SK-N-SH treated with all-trans-retinoic acid at 6 μM for 48 hours (cell line): ENCODE results near the gene KLK8.

Experiments
- ATAC-seq: fragments of 200-7000 bp; cut with Tn5 transposase; 3 replicates; pipeline ENCODE4 v1.9.1; 2020; ENCODE audit warnings: mild to moderate bottlenecking, moderate library complexity
- ARNTL ChIP-seq: fragments of 450-650 bp; formaldehyde crosslinking; IDR thresholded peaks from 2 replicates; pipeline ENCODE4 v1.5.0; 2020; ENCODE audit warnings: low read depth, mild to moderate bottlenecking, moderate library complexity, borderline replicate concordance
- BACH2 ChIP-seq: fragments of 250-450 bp; sonication (Bioruptor Pico); IDR thresholded peaks from 2 replicates; pipeline ENCODE4 v1.9.0; 2021; ENCODE audit warnings: mild to moderate bottlenecking, borderline replicate concordance
- CSDC2 ChIP-seq: fragments of 250-450 bp; sonication (Bioruptor Pico); IDR thresholded peaks from 2 replicates; pipeline ENCODE4 v1.5.0; 2020; ENCODE audit warnings: mild to moderate bottlenecking, moderate library complexity
- ESRRG ChIP-seq: fragments of 250-450 bp; sonication (Bioruptor Pico); IDR thresholded peaks from 2 replicates; pipeline ENCODE4 v1.6.1; 2021; ENCODE audit warnings: mild to moderate bottlenecking
- GLIS3 ChIP-seq: fragments of 250-450 bp; sonication (Bioruptor Pico); IDR thresholded peaks from 2 replicates; pipeline ENCODE4 v1.5.0; 2020; ENCODE audit warnings: mild to moderate bottlenecking, moderate library complexity
- ISL1 ChIP-seq: fragments of 250-450 bp; sonication (Bioruptor Pico); IDR thresholded peaks from 2 replicates; pipeline ENCODE4 v2.1.2; 2022; ENCODE audit warnings: mild to moderate bottlenecking, moderate library complexity
- OSR1 ChIP-seq: fragments of 250-450 bp; sonication (Bioruptor Pico); IDR thresholded peaks from 2 replicates; pipeline ENCODE4 v1.8.0; 2022; ENCODE audit warnings: moderate library complexity, mild to moderate bottlenecking, inconsistent platforms
- PPARA ChIP-seq: fragments of 250-450 bp; sonication (Bioruptor Pico); IDR thresholded peaks from 2 replicates; pipeline ENCODE4 v1.5.0; 2020; ENCODE audit warnings: mild to moderate bottlenecking, borderline replicate concordance
- RARB ChIP-seq: fragments of 250-450 bp; sonication (Bioruptor Pico); IDR thresholded peaks from 2 replicates; pipeline ENCODE4 v1.8.0; 2021; ENCODE audit warnings: mild to moderate bottlenecking, moderate library complexity
- SNAI2 ChIP-seq: fragments of 250-450 bp; sonication (Bioruptor Pico); IDR thresholded peaks from 2 replicates; pipeline ENCODE4 v1.5.0; 2020; ENCODE audit warnings: mild to moderate bottlenecking, moderate library complexity
- TCF4 ChIP-seq: fragments of 250-450 bp; sonication (Bioruptor Pico); IDR thresholded peaks from 2 replicates; pipeline ENCODE4 v1.8.0; 2021; ENCODE audit warnings: mild to moderate bottlenecking, moderate library complexity, borderline replicate concordance
- TOX ChIP-seq: fragments of 250-450 bp; sonication (Bioruptor Pico); IDR thresholded peaks from 2 replicates; pipeline ENCODE4 v1.8.0; 2021; ENCODE audit warnings: mild to moderate bottlenecking, moderate library complexity, borderline replicate concordance
- ZC3H10 ChIP-seq: fragments of 250-450 bp; sonication (Bioruptor Pico); IDR thresholded peaks from 2 replicates; pipeline ENCODE4 v1.5.1; 2021; ENCODE audit warnings: mild to moderate bottlenecking, moderate library complexity
- ZFP3 ChIP-seq: fragments of 250-450 bp; sonication (Bioruptor Pico); IDR thresholded peaks from 2 replicates; pipeline ENCODE4 v1.5.0; 2020; ENCODE audit warnings: mild to moderate bottlenecking, moderate library complexity
- ZFP30 ChIP-seq: fragments of 450-650 bp; formaldehyde crosslinking; IDR thresholded peaks from 2 replicates; pipeline ENCODE4 v1.5.0; 2022; ENCODE audit warnings: mild to moderate bottlenecking, moderate library complexity
- ZNF565 ChIP-seq: fragments of 450-650 bp; formaldehyde crosslinking; conservative IDR thresholded peaks from 2 replicates; pipeline ENCODE4 v1.5.0; 2020; ENCODE audit warnings: low read depth, mild to moderate bottlenecking, moderate library complexity
- ZNF70 ChIP-seq: fragments of 450-650 bp; formaldehyde crosslinking; IDR thresholded peaks from 2 replicates; pipeline ENCODE4 v1.5.0; 2020; ENCODE audit warnings: mild to moderate bottlenecking, moderate library complexity
- ZNF8 ChIP-seq: fragments of 450-650 bp; formaldehyde crosslinking; IDR thresholded peaks from 2 replicates; pipeline ENCODE4 v1.5.0; 2020; ENCODE audit warnings: mild to moderate bottlenecking, moderate library complexity
- TF ChIP-seq, protein P1 (sequence below): fragments of 250-450 bp; sonication (Bioruptor Pico); IDR thresholded peaks from 2 replicates; pipeline ENCODE4 v1.5.1; 2021; ENCODE audit warnings: mild to moderate bottlenecking, moderate library complexity
- TF ChIP-seq, protein P2 (sequence below): fragments of 250-450 bp; sonication (Bioruptor Pico); IDR thresholded peaks from 2 replicates; pipeline ENCODE4 v1.5.1; 2020; ENCODE audit warnings: low read depth, mild to moderate bottlenecking, moderate library complexity
- TF ChIP-seq, protein P3 (sequence below): fragments of 250-450 bp; sonication (Bioruptor Pico); IDR thresholded peaks from 2 replicates; pipeline ENCODE4 v1.8.0; 2021; ENCODE audit warnings: low read depth, mild to moderate bottlenecking, moderate library complexity, borderline replicate concordance
- TF ChIP-seq, protein P4 (sequence below): fragments of 250-450 bp; sonication (Bioruptor Pico); IDR thresholded peaks from 2 replicates; pipeline ENCODE4 v1.8.0; 2020; ENCODE audit warnings: mild to moderate bottlenecking, moderate library complexity, borderline replicate concordance

Gene KLK8

DNA sequence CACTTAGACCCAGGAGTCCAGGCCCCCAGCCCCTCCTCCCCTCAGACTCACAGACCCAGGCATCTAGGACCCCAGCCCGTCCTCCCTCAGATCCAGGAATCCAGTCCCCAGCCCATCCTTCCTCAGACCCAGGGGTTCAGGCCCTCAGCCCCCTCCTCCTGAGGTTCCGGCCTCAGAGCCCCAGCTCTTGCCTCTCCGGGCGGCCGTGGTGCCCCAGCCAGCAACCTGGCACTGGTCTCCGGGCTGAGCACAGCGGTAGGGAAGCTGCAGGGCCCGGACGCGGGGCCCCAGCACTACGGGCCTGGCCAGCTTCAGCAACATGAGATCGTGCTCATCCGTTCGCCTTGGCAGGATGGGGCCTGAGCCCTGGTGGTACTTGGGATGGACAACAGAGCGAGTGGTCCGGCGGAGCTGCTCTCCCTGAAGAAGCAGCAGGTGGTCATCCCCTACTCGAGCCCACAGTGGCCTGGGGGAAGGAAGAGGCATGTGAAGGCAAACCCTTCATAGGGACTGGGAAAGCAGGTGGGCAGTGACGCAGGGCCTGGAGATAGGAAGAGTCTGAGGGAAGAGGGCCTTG lies 14.4 kb upstream of the KLK8 start:
- no peak for ATAC-seq
- TF ChIP-seq ZNF565 (CRISPR knock-in tag) (no peak), PPARA (no peak), ZNF8 (CRISPR knock-in tag) (no peak), BACH2 (CRISPR knock-in tag) (no peak), ZC3H10 (CRISPR knock-in tag) (no peak), RARB (CRISPR knock-in tag) (no peak), ZFP30 (no peak), OSR1 (CRISPR knock-in tag) (no peak), ZNF70 (CRISPR knock-in tag) (no peak), ESRRG (no peak), SNAI2 (CRISPR knock-in tag) (no peak), ARNTL (no peak), TCF4 (CRISPR knock-in tag) (no peak), GLIS3 (CRISPR knock-in tag) (no peak), ISL1 (CRISPR knock-in tag) (no peak)
- TF ChIP-seq, protein P1, sequence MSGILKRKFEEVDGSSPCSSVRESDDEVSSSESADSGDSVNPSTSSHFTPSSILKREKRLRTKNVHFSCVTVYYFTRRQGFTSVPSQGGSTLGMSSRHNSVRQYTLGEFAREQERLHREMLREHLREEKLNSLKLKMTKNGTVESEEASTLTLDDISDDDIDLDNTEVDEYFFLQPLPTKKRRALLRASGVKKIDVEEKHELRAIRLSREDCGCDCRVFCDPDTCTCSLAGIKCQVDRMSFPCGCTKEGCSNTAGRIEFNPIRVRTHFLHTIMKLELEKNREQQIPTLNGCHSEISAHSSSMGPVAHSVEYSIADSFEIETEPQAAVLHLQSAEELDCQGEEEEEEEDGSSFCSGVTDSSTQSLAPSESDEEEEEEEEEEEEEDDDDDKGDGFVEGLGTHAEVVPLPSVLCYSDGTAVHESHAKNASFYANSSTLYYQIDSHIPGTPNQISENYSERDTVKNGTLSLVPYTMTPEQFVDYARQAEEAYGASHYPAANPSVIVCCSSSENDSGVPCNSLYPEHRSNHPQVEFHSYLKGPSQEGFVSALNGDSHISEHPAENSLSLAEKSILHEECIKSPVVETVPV (CRISPR knock-in tag), result no peak

DNA sequence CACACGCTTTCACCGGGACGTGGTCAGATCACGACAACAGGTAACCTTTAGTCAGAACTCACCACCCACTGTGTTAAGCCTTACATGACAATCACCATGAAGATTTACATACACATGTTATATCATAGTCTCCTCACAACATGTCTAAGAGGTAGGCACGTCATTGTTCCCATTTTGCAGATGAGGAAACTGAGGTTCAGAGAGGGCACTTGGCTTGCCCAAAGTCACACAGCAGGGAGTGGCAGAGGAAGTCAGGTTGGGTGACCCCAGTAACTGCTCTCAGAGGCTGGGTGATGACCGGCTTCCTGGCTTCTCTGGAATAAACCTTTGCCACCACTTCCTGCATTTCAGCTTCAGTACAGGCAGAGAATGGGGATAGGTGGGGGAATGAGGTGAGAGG lies 12.8 kb upstream of the KLK8 start:
- ATAC-seq, result no peak
- TF ChIP-seq ISL1 (CRISPR knock-in tag), result no peak
- no peak for TF ChIP-seq TCF4 (CRISPR knock-in tag)
- no peak for TF ChIP-seq ZFP3 (CRISPR knock-in tag)
- TF ChIP-seq OSR1 (CRISPR knock-in tag), result no peak
- TF ChIP-seq ARNTL, result no peak
- TF ChIP-seq, protein P2, sequence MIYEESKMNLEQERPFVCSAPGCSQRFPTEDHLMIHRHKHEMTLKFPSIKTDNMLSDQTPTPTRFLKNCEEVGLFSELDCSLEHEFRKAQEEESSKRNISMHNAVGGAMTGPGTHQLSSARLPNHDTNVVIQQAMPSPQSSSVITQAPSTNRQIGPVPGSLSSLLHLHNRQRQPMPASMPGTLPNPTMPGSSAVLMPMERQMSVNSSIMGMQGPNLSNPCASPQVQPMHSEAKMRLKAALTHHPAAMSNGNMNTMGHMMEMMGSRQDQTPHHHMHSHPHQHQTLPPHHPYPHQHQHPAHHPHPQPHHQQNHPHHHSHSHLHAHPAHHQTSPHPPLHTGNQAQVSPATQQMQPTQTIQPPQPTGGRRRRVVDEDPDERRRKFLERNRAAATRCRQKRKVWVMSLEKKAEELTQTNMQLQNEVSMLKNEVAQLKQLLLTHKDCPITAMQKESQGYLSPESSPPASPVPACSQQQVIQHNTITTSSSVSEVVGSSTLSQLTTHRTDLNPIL (CRISPR knock-in tag), result no peak
- TF ChIP-seq TOX (CRISPR knock-in tag), result no peak
- TF ChIP-seq, protein P1 (CRISPR knock-in tag), result no peak
- TF ChIP-seq, protein P3, sequence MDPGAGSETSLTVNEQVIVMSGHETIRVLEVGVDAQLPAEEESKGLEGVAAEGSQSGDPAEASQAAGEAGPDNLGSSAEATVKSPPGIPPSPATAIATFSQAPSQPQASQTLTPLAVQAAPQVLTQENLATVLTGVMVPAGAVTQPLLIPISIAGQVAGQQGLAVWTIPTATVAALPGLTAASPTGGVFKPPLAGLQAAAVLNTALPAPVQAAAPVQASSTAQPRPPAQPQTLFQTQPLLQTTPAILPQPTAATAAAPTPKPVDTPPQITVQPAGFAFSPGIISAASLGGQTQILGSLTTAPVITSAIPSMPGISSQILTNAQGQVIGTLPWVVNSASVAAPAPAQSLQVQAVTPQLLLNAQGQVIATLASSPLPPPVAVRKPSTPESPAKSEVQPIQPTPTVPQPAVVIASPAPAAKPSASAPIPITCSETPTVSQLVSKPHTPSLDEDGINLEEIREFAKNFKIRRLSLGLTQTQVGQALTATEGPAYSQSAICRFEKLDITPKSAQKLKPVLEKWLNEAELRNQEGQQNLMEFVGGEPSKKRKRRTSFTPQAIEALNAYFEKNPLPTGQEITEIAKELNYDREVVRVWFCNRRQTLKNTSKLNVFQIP, result no peak
- TF ChIP-seq ZC3H10 (CRISPR knock-in tag), result no peak
- TF ChIP-seq CSDC2 (CRISPR knock-in tag), result no peak
- TF ChIP-seq, protein P4, sequence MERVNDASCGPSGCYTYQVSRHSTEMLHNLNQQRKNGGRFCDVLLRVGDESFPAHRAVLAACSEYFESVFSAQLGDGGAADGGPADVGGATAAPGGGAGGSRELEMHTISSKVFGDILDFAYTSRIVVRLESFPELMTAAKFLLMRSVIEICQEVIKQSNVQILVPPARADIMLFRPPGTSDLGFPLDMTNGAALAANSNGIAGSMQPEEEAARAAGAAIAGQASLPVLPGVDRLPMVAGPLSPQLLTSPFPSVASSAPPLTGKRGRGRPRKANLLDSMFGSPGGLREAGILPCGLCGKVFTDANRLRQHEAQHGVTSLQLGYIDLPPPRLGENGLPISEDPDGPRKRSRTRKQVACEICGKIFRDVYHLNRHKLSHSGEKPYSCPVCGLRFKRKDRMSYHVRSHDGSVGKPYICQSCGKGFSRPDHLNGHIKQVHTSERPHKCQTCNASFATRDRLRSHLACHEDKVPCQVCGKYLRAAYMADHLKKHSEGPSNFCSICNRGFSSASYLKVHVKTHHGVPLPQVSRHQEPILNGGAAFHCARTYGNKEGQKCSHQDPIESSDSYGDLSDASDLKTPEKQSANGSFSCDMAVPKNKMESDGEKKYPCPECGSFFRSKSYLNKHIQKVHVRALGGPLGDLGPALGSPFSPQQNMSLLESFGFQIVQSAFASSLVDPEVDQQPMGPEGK, result no peak
- TF ChIP-seq ZNF8 (CRISPR knock-in tag), result no peak
- no peak for TF ChIP-seq BACH2 (CRISPR knock-in tag)

DNA sequence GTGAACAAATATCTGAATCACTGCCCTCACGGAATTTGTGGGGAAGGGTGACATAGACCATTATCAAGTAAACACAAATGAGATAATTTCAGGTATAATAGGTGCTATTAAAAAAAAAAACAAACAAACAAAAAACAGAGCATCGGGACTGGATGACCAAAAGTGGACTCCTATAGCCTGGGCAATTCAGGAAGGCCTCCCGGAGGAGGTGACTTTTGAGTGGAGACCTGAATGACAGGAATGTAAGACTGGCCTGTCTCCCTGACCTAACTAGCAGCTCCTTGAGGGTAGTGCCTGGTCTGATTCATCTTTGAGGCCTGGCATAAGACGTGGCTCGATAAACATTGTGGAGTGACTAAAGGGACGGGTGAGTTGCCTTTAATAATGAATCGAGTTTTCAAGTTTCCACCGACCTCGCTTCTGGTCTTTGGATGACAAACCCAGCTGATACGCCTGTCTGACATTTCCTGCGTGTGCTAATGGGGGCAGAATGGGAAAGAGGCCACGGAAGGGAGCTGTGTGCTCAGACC lies 11.3 kb upstream of the KLK8 start:
- no peak for ATAC-seq
- TF ChIP-seq GLIS3 (CRISPR knock-in tag) (no peak), CSDC2 (CRISPR knock-in tag) (no peak)
- TF ChIP-seq, protein P1 (CRISPR knock-in tag), result no peak
